ENCODE results near the gene NRP2.

Gene NRP2

DNA sequence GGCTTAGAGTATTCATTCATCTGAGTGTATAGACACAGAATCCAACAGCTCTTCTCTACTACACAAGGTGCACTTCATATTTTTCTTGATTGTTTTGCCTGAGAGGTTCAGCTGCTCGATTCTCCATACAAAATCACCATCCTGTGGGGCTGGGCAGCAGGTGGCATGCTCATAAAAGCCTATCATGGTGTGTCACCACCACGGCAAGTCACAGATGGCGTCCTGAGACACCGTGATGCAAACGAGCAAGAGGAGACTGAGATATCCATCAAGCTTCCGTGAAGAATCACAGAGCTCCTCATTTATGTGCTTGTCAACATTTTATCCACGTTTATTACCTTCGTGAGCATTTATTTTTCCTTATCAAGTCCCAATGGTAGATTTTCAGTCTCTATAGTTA, 22.4 kb upstream of the NRP2 start:
- Histone ChIP-seq H3K27me3 (ENCODE audit: insufficient read depth, low read length, poor library complexity) (no peaks in the 10 kb centered on the region), H3K4me1 (ENCODE audit: insufficient read depth, low read length) (no peaks in the 10 kb centered on the region), H3K27ac (ENCODE audit: low read length) (no peak overlapping the region), H2AFZ (ENCODE audit: low read depth, low read length) (no peak overlapping the region), H4K20me1 (ENCODE audit: insufficient read depth, low read length) (no peaks in the 10 kb centered on the region; the same call in 1 of the 2 replicates), H3K4me3 (ENCODE audit: low read depth in 1 of 2, low read length in 2 of 2) (no peak overlapping the region), H3K9me3 (ENCODE audit: insufficient read depth, low read length, severe bottlenecking) (no peaks in the 10 kb centered on the region), H3K9ac (ENCODE audit: low read depth, low read length) (no peak overlapping the region), H3K36me3 (ENCODE audit: insufficient read depth, low read length) (no peaks in the 10 kb centered on the region), H3K79me2 (ENCODE audit: insufficient read depth, low read length) (no peaks in the 10 kb centered on the region), H3K4me2 (ENCODE audit: insufficient read depth, low read length) (no peak overlapping the region)
- TF ChIP-seq, protein P1, sequence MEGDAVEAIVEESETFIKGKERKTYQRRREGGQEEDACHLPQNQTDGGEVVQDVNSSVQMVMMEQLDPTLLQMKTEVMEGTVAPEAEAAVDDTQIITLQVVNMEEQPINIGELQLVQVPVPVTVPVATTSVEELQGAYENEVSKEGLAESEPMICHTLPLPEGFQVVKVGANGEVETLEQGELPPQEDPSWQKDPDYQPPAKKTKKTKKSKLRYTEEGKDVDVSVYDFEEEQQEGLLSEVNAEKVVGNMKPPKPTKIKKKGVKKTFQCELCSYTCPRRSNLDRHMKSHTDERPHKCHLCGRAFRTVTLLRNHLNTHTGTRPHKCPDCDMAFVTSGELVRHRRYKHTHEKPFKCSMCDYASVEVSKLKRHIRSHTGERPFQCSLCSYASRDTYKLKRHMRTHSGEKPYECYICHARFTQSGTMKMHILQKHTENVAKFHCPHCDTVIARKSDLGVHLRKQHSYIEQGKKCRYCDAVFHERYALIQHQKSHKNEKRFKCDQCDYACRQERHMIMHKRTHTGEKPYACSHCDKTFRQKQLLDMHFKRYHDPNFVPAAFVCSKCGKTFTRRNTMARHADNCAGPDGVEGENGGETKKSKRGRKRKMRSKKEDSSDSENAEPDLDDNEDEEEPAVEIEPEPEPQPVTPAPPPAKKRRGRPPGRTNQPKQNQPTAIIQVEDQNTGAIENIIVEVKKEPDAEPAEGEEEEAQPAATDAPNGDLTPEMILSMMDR (IDR thresholded peaks at IDR 0.05; ENCODE audit: borderline replicate concordance, extremely low read depth, low read length, poor library complexity, severe bottlenecking) = no peak
- ATAC-seq (ENCODE audit: insufficient read depth, low read depth) = no peak
- DNase-seq = no peak

DNA sequence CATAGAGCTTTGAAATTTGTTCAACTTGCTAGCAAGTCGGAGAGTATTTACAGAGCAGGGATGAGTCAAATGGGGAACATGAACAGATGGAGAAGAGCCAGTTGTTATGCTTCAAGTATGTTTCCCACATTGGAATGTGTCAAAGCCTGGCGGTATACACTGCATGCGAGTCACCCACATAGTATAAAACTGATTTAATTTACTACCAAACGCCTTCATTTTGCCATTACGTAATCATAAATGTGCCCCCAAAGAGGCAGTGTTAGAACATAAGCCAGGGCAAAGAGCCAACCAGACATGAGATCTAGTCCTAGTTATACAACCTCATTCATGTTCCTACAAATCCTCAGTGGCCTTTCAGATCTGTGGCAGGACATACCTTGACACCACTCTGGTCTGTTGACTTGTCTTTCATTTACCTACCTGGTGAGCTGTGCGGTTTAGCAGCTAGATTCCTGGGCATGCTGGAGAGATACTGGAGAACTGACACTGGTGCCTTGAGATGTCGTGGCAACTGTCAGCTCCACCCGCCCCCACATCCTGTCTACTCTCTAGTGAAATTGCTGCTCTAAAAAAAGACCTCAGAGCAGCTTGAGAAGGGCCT, 21.7 kb upstream of the NRP2 start:
- Histone ChIP-seq H2AFZ (ENCODE audit: low read depth, low read length) (no peak overlapping the region), H3K9me3 (ENCODE audit: insufficient read depth, low read length, severe bottlenecking) (no peaks in the 10 kb centered on the region), H3K27ac (ENCODE audit: low read length) (no peak overlapping the region), H3K9ac (ENCODE audit: low read depth, low read length) (no peak overlapping the region), H3K36me3 (ENCODE audit: insufficient read depth, low read length) (no peaks in the 10 kb centered on the region), H3K27me3 (ENCODE audit: insufficient read depth, low read length, poor library complexity) (no peaks in the 10 kb centered on the region), H3K79me2 (ENCODE audit: insufficient read depth, low read length) (no peaks in the 10 kb centered on the region), H3K4me1 (ENCODE audit: insufficient read depth, low read length) (no peaks in the 10 kb centered on the region), H4K20me1 (ENCODE audit: insufficient read depth, low read length) (no peaks in the 10 kb centered on the region; the same call in 1 of the 2 replicates), H3K4me2 (ENCODE audit: insufficient read depth, low read length) (no peak overlapping the region), H3K4me3 (ENCODE audit: low read depth in 1 of 2, low read length in 2 of 2) (no peak overlapping the region)
- DNase-seq (peak; percentile 19), ATAC-seq (ENCODE audit: insufficient read depth, low read depth) (peak; percentile 74)
- TF ChIP-seq, protein P1 (IDR thresholded peaks at IDR 0.05; ENCODE audit: borderline replicate concordance, extremely low read depth, low read length, poor library complexity, severe bottlenecking) = no peak
- no peak for TF ChIP-seq EZH2 (IDR thresholded peaks at IDR 0.05; ENCODE audit: borderline replicate concordance, low read depth, low read length, severe bottlenecking)

DNA sequence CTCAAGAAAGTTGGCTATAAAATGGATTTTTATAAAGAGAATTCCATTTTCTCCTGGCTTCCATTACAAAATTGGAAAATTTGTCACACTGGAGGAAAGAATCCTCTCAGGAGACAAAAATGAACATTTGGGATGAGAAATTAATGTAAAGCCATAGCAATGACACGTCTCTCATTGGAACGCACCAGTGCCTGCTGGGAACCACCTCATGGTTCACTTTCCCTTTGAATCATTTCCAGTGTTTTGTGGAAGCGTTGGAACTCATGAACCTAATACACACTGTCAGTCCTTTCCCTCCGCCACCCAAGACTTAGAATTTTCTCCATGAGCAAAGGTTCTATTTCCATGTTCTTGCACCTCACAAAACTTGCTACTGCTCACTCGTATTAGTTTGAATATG, 21.0 kb upstream of the NRP2 start:
- no peak for DNase-seq
- TF ChIP-seq EZH2 (IDR thresholded peaks at IDR 0.05; ENCODE audit: borderline replicate concordance, low read depth, low read length, severe bottlenecking) = no peak
- TF ChIP-seq, protein P1 (IDR thresholded peaks at IDR 0.05; ENCODE audit: borderline replicate concordance, extremely low read depth, low read length, poor library complexity, severe bottlenecking) = no peak
- Histone ChIP-seq H3K27me3 (ENCODE audit: insufficient read depth, low read length, poor library complexity) (no peaks in the 10 kb centered on the region), H4K20me1 (ENCODE audit: insufficient read depth, low read length) (no peaks in the 10 kb centered on the region; the same call in 1 of the 2 replicates), H3K4me1 (ENCODE audit: insufficient read depth, low read length) (no peaks in the 10 kb centered on the region), H3K9me3 (ENCODE audit: insufficient read depth, low read length, severe bottlenecking) (no peaks in the 10 kb centered on the region), H3K9ac (ENCODE audit: low read depth, low read length) (no peak overlapping the region), H3K79me2 (ENCODE audit: insufficient read depth, low read length) (no peaks in the 10 kb centered on the region), H3K27ac (ENCODE audit: low read length) (no peak overlapping the region), H3K4me2 (ENCODE audit: insufficient read depth, low read length) (no peak overlapping the region), H3K4me3 (ENCODE audit: low read depth in 1 of 2, low read length in 2 of 2) (no peak overlapping the region), H2AFZ (ENCODE audit: low read depth, low read length) (no peak overlapping the region), H3K36me3 (ENCODE audit: insufficient read depth, low read length) (no peaks in the 10 kb centered on the region)
- ATAC-seq (ENCODE audit: insufficient read depth, low read depth) = no peak
